AG10803 (cell line): Measurements from ENCODE around the gene CTAG1B.
"Not testable (repeated sequence)": the region's sequence is repeated elsewhere in the genome, so short reads cannot be mapped to it uniquely, and the experiment has no call there.

Experiments
- DNase-seq: peaks from one replicate; pipeline ENCODE4 v3.0.0; 2010; ENCODE audit warnings: low read depth
- H3K4me3 ChIP-seq: 2 replicates; pipeline ENCODE4 v1.5.1; 2011; ENCODE audit warnings: mild to moderate bottlenecking, low read length, control low read depth
- TF ChIP-seq, protein P1 (sequence below): conservative IDR thresholded peaks from 2 replicates; pipeline ENCODE4 v1.5.1; 2011; ENCODE audit warnings: mild to moderate bottlenecking, low read length, control low read depth, inconsistent platforms

Gene CTAG1B

DNA sequence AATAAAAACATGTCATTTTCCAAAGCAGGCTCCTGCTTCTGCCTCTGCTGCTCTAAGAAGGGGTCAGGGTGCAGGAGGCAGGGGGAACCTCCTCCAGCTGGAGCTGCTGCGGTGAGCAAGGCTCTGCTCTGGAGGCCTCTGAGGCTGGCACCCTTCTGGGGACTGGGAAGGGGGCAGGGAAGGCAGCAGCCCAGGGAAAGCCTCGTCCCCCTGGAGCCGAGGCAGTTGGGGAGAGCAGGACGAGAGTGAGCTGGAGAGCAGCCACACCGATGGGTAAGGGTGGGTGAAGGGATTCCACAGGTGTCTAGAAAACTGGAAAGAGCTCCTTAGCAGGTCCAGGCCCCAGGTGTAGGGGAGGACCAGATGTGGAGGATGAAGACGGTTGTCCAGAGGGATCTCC is 36.3 kb upstream of the CTAG1B start:
- TF ChIP-seq, protein P1, sequence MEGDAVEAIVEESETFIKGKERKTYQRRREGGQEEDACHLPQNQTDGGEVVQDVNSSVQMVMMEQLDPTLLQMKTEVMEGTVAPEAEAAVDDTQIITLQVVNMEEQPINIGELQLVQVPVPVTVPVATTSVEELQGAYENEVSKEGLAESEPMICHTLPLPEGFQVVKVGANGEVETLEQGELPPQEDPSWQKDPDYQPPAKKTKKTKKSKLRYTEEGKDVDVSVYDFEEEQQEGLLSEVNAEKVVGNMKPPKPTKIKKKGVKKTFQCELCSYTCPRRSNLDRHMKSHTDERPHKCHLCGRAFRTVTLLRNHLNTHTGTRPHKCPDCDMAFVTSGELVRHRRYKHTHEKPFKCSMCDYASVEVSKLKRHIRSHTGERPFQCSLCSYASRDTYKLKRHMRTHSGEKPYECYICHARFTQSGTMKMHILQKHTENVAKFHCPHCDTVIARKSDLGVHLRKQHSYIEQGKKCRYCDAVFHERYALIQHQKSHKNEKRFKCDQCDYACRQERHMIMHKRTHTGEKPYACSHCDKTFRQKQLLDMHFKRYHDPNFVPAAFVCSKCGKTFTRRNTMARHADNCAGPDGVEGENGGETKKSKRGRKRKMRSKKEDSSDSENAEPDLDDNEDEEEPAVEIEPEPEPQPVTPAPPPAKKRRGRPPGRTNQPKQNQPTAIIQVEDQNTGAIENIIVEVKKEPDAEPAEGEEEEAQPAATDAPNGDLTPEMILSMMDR: no peak

DNA sequence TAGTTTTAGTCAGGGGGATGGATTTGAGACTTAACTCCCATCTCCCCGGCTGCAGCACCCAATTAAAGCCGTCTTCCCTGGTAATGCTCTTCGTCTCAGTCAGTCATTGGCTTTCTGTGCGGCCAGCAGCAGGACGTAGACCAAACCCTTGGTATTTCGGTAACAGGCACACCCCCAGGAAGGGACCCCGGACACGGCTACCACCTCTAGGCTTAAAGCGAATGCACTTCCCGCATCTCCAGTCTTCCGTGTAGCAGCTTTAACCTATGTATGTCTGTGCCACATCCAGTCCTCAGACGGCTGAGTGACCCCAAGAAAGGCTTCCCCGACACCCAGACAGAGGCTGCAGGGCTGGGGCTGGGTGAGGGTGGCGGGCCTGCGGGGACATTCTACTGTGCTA is 35.8 kb upstream of the CTAG1B start:
- DNase-seq: no peak
- TF ChIP-seq, protein P1: no peak

More for the DNA sequence above, 36.3 kb upstream of the CTAG1B start:
- no peak overlapping the region for H3K4me3 ChIP-seq
- DNase-seq: no peak

DNA sequence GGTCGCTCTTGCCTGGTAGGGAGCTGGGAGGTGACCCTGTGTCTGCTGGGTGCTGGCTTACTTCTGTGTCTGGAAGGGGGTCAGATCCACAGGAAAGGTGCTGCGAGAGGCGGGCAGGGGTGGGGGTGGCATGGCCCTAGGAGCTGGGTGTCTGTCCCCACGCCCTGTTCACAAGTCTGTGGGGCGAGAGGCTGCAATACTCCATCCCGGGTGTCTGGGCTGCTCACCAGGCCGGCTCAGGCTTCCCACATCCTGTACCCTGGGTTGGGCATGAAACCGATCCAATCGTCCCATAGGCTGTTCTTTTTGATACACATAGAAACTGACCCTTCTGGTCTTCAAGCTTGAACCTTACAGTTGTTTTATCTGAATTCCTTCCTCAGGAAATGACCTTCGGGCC is 35.3 kb upstream of the CTAG1B start:
- no peak for DNase-seq
- TF ChIP-seq, protein P1: no peak

More for the DNA sequence above, 35.8 kb upstream of the CTAG1B start:
- H3K4me3 ChIP-seq: no peak overlapping the region

DNA sequence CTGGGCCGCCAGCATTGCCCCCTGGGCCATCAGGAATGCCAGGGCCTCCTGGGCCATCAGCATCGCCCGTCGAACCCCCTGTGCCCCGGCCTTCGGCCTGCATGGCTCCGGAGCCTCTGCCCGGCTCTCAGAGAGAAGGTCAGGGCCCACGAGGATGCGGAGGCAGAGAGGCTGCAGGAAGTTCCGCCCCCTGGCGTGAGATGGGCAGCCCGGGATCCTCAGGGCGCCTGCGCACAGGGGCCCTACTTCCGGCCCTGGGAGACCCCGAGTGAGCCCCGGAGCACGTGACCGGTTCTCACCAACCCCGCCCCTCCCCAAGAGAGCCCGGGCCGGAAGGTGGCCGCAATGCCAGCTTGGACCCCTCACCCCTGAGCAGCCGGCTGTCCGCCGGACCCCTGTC is 34.3 kb upstream of the CTAG1B start, which contains the start of gene CTAG2:
Gene CTAG2, minus strand, starts transcription at position 167 of the 400 bp plus-strand sequence. Its CDS starts 64 bp downstream, at position 103.
- not testable (repeated sequence) for DNase-seq, H3K4me3 ChIP-seq

More for the DNA sequence above, 35.3 kb upstream of the CTAG1B start:
- H3K4me3 ChIP-seq: no peak overlapping the region

DNA sequence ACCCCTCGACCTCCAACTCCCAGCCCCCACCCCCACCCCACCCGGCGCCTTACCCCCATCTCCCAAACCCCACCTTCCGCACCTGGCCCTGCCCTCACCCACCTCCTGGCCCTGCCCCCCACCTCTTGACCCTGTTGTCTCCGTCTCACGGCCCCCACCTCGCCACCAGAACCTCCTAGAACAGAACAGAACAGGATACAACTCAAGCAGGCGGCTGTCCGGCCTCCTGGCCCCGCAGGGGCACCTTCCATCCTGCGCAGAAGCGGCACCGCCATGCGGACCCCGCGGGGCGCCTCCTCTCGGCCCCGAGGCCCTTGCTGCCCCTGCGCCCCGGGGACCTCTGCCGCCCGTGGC is 33.9 kb upstream of the CTAG1B start:
- H3K4me3 ChIP-seq: no peak overlapping the region
- TF ChIP-seq, protein P1: no peak
- no peak for DNase-seq

DNA sequence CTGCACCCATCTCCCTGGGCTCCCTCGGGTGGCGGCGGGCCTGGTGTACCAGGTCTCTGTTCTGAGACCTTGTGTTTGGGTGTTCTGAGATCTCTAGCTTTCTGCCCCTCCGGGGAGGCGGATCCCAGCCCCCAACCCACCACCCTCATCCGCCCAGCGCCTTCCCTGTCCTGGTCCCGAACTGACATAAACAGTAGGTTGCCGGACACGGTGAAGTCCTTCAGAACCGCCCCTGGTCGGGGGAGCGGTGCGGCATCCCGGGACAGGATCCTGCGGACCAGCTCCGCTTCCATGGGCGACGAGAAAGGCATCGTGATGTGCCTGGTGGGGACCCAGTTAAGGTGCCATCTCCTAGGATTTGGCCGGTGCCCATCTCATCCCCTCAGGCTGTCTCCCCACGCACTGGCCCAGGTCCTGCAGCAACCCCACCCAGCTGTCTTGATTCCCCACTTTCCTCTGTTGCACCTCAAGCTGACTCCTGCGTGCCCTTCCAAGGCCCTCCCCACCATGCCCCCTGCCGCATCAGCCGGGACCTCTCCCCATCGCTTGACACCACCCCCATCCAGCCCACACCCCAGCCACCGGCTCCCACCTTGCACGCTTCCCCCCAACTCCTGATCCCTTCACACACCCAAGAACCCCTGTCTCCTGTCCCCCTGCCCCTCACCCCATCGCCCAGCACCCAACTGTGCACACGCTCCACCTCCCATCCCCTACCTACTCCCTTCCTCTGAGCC is 33.4 kb upstream of the CTAG1B start:
- TF ChIP-seq, protein P1: no peak

DNA sequence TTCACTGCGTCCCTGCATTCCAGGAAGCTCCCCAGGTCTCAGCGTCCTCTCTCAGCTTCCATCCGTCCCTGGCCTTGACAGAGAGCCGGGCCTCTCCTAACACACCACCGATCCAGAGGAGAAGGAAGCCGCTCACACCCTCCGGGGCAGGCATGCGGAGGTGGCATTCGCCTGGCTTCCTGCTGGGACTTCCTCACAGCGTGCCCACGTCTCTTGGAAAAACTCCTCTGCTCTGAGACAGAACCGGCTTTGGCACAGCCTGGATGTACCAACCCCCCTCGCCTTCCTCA is 31.1 kb upstream of the CTAG1B start:
- TF ChIP-seq, protein P1: no peak
- DNase-seq: no peak
- no peak overlapping the region for H3K4me3 ChIP-seq

More for the DNA sequence above, 33.4 kb upstream of the CTAG1B start:
- DNase-seq: no peak
- H3K4me3 ChIP-seq: no peak overlapping the region
